ENCODE measurements around the gene CENPO. TPM values are rescaled to one million over a fixed set of nuclear protein-coding genes. Genes with fewer than 3 reads are reported as not detected.
"Not testable (repeated sequence)": the region's sequence is repeated elsewhere in the genome, so short reads cannot be mapped to it uniquely, and the experiment has no call there.

The CENPO gene
- total RNA-seq, 1 donor from 2014 or later: 17.5 TPM

GRCh38 chr2:24834733-24835395 is 41.6 kb downstream of the CENPO start:
- Mint-ChIP-seq H3K27me3 (ENCODE audit: low read depth, unreplicated experiment) (no peaks in the 10 kb centered on the region), H3K9me3 (ENCODE audit: unreplicated experiment) (no peaks in the 10 kb centered on the region), H3K27ac (ENCODE audit: unreplicated experiment) (no peak overlapping the region), H3K4me1 (ENCODE audit: low read depth, unreplicated experiment) (no peaks in the 10 kb centered on the region), H3K4me3 (ENCODE audit: unreplicated experiment) (no peak overlapping the region), H3K36me3 (ENCODE audit: low read depth, unreplicated experiment) (peaks cover 11% of the 10 kb centered on the region)
- Histone ChIP-seq H3K4me3 (ENCODE audit: insufficient read depth, low read depth, low read length) (no peak overlapping the region), H3K27me3 (ENCODE audit: insufficient read depth, low read length) (no peaks in the 10 kb centered on the region), H3K4me1 (ENCODE audit: insufficient read depth, low read length) (peaks cover 8% of the 10 kb centered on the region), H2AFZ (ENCODE audit: low read depth, low read length) (no peak overlapping the region), H3K9ac (ENCODE audit: low read length) (no peak overlapping the region), H4K20me1 (ENCODE audit: insufficient read depth, low read length) (no peaks in the 10 kb centered on the region), H3K27ac (ENCODE audit: low read depth, low read length) (no peak overlapping the region), H3K4me2 (ENCODE audit: low read length) (no peak overlapping the region), H3K79me2 (ENCODE audit: insufficient read depth, low read length) (no peaks in the 10 kb centered on the region), H3K9me3 (ENCODE audit: insufficient read depth, low read depth, low read length) (no peaks in the 10 kb centered on the region), H3K36me3 (ENCODE audit: insufficient read depth, low read length) (no peaks in the 10 kb centered on the region)
- DNase-seq (ENCODE audit: low read depth) (no peak), FAIRE-seq (no peak)
- TF ChIP-seq EZH2 (IDR thresholded peaks at IDR 0.05; ENCODE audit: insufficient read depth, low read length) (no peak), CTCF (IDR thresholded peaks at IDR 0.05; ENCODE audit: insufficient read depth, low read depth, low read length) (no peak)

- H3K79me2 ChIP-seq (ENCODE audit: insufficient read depth, low read length); H3K4me3 Mint-ChIP-seq (ENCODE audit: unreplicated experiment); H3K27me3 ChIP-seq (ENCODE audit: insufficient read depth, low read length); H3K27ac ChIP-seq (ENCODE audit: low read depth, low read length); H4K20me1 ChIP-seq (ENCODE audit: insufficient read depth, low read length); H3K9me3 ChIP-seq (ENCODE audit: insufficient read depth, low read depth, low read length); H3K9ac ChIP-seq (ENCODE audit: low read length); H3K9me3 Mint-ChIP-seq (ENCODE audit: unreplicated experiment); H3K4me1 Mint-ChIP-seq (ENCODE audit: low read depth, unreplicated experiment); H3K36me3 ChIP-seq (ENCODE audit: insufficient read depth, low read length); H3K4me3 ChIP-seq (ENCODE audit: insufficient read depth, low read depth, low read length); H2AFZ ChIP-seq (ENCODE audit: low read depth, low read length); H3K4me1 ChIP-seq (ENCODE audit: insufficient read depth, low read length); H3K27me3 Mint-ChIP-seq (ENCODE audit: low read depth, unreplicated experiment); H3K27ac Mint-ChIP-seq (ENCODE audit: unreplicated experiment); H3K4me2 ChIP-seq (ENCODE audit: low read length); FAIRE-seq; DNase-seq (ENCODE audit: low read depth): not testable (repeated sequence)
- peaks cover 11% of the 10 kb centered on the region for H3K36me3 Mint-ChIP-seq (ENCODE audit: low read depth, unreplicated experiment)
Measured at GRCh38 chr2:24835411-24835810, 42.2 kb downstream of the CENPO start.

- H3K4me1 Mint-ChIP-seq (ENCODE audit: low read depth, unreplicated experiment): no peaks in the 10 kb centered on the region
Measured at GRCh38 chr2:24836206-24836605, 43.0 kb downstream of the CENPO start.

More at GRCh38 chr2:24836206-24836605, 43.0 kb downstream of the CENPO start:
- no peaks in the 10 kb centered on the region for H3K36me3 ChIP-seq (ENCODE audit: insufficient read depth, low read length)
- FAIRE-seq (no peak), DNase-seq (ENCODE audit: low read depth) (no peak)
- H3K9me3 ChIP-seq (ENCODE audit: insufficient read depth, low read depth, low read length): no peaks in the 10 kb centered on the region
- TF ChIP-seq CTCF (IDR thresholded peaks at IDR 0.05; ENCODE audit: insufficient read depth, low read depth, low read length): no peak
- TF ChIP-seq EZH2 (IDR thresholded peaks at IDR 0.05; ENCODE audit: insufficient read depth, low read length): no peak
- H3K4me1 ChIP-seq (ENCODE audit: insufficient read depth, low read length): peaks cover 8% of the 10 kb centered on the region
- H3K27ac ChIP-seq (ENCODE audit: low read depth, low read length): no peak overlapping the region
- Mint-ChIP-seq H3K27me3 (ENCODE audit: low read depth, unreplicated experiment) (no peaks in the 10 kb centered on the region), H3K36me3 (ENCODE audit: low read depth, unreplicated experiment) (peaks cover 11% of the 10 kb centered on the region), H3K27ac (ENCODE audit: unreplicated experiment) (no peak overlapping the region), H3K4me3 (ENCODE audit: unreplicated experiment) (no peak overlapping the region), H3K9me3 (ENCODE audit: unreplicated experiment) (no peaks in the 10 kb centered on the region)
- H3K27me3 ChIP-seq (ENCODE audit: insufficient read depth, low read length): no peaks in the 10 kb centered on the region
- no peaks in the 10 kb centered on the region for H3K79me2 ChIP-seq (ENCODE audit: insufficient read depth, low read length)
- no peak overlapping the region for H3K9ac ChIP-seq (ENCODE audit: low read length)
- no peak overlapping the region for H2AFZ ChIP-seq (ENCODE audit: low read depth, low read length)
- no peaks in the 10 kb centered on the region for H4K20me1 ChIP-seq (ENCODE audit: insufficient read depth, low read length)
- no peak overlapping the region for H3K4me2 ChIP-seq (ENCODE audit: low read length)
- H3K4me3 ChIP-seq (ENCODE audit: insufficient read depth, low read depth, low read length): no peak overlapping the region
